GM12878 (cell line): ENCODE results near the gene TBC1D20.
"Not testable (repeated sequence)": the region's sequence is repeated elsewhere in the genome, so short reads cannot be mapped to it uniquely, and the experiment has no call there.

Experiments used
- IRF5 ChIP-seq: fragments of 450-650 bp; IDR thresholded peaks from 2 replicates; pipeline ENCODE4 v1.6.1; 2017; ENCODE audit warnings: borderline replicate concordance
- MAX ChIP-seq: IDR thresholded peaks from 2 replicates; pipeline ENCODE4 v1.6.1; 2012; ENCODE audit warnings: low read depth, low read length, improper control_type of control experiment
- RELA ChIP-seq: fragments of 450-650 bp; IDR thresholded peaks from 2 replicates; pipeline ENCODE4 v1.8.0; 2014; ENCODE audit warnings: borderline replicate concordance; ENCODE audit not compliant: partially characterized antibody
- USF1 ChIP-seq: IDR thresholded peaks from 2 replicates; pipeline ENCODE4 v1.6.1; 2011; ENCODE audit warnings: borderline replicate concordance, low read depth, mild to moderate bottlenecking, moderate library complexity, mixed read lengths, low read length; ENCODE audit not compliant: insufficient read depth; ENCODE audit errors: extremely low read length
- ZNF622 ChIP-seq: fragments of 450-650 bp; IDR thresholded peaks from 2 replicates; pipeline ENCODE4 v1.6.1; 2017; ENCODE audit warnings: mild to moderate bottlenecking, inconsistent platforms

GRCh38 chr20:452021-452420 lies 10.3 kb downstream of the TBC1D20 start:
- TF ChIP-seq ZNF622, MAX, RELA, USF1, IRF5: not testable (repeated sequence)
